GM21526 (cell line): ENCODE results near the gene TSPYL4.

Source experiments
- ATAC-seq: cut with Tn5 transposase; IDR thresholded peaks from one replicate; pipeline ENCODE4 v1.9.1; 2021; ENCODE audit warnings: moderate library complexity; ENCODE audit not compliant: unreplicated experiment, low FRiP score

The TSPYL4 gene

GRCh38 chr6:116271149-116271708 is 17.4 kb upstream of the TSPYL4 start:
- ATAC-seq: no peak

GRCh38 chr6:116268589-116269293 is 14.9 kb upstream of the TSPYL4 start:
- peak; percentile 84 for ATAC-seq

GRCh38 chr6:116267836-116268588 is 14.1 kb upstream of the TSPYL4 start:
- ATAC-seq: no peak

- ATAC-seq: no peak
Measured at GRCh38 chr6:116266803-116267202, 12.9 kb upstream of the TSPYL4 start.

- no peak for ATAC-seq
Measured at GRCh38 chr6:116265041-116265829, 11.4 kb upstream of the TSPYL4 start.

- ATAC-seq: no peak
Measured at GRCh38 chr6:116263353-116263752, 9.5 kb upstream of the TSPYL4 start.

GRCh38 chr6:116258520-116258919 is 4.6 kb upstream of the TSPYL4 start:
- no peak for ATAC-seq

GRCh38 chr6:116256694-116257093 is 2.8 kb upstream of the TSPYL4 start:
- no peak for ATAC-seq

GRCh38 chr6:116255246-116255800 is 1.4 kb upstream of the TSPYL4 start:
- ATAC-seq: no peak

- ATAC-seq: peak; percentile 23
Measured at GRCh38 chr6:116254297-116255056, 602 bp upstream of the TSPYL4 start.

GRCh38 chr6:116253188-116253504 is 729 bp downstream of the TSPYL4 start:
- no peak for ATAC-seq

GRCh38 chr6:116251568-116252384 is 2.1 kb downstream of the TSPYL4 start:
- no peak for ATAC-seq

- ATAC-seq: no peak
Measured at GRCh38 chr6:116248577-116248976, 5.3 kb downstream of the TSPYL4 start.

GRCh38 chr6:116247285-116247684 is 6.6 kb downstream of the TSPYL4 start:
- no peak for ATAC-seq

- no peak for ATAC-seq
Measured at GRCh38 chr6:116246089-116246488, 7.8 kb downstream of the TSPYL4 start.

- no peak for ATAC-seq
Measured at GRCh38 chr6:116244284-116244683, 9.6 kb downstream of the TSPYL4 start.

- no peak for ATAC-seq
Measured at GRCh38 chr6:116239856-116240255, 14.0 kb downstream of the TSPYL4 start.

- no peak for ATAC-seq
Measured at GRCh38 chr6:116239256-116239655, 14.6 kb downstream of the TSPYL4 start.

GRCh38 chr6:116238083-116238482 is 15.8 kb downstream of the TSPYL4 start:
- ATAC-seq: no peak
